Uterus (tissue), 2 donors: ENCODE results near the gene DOK3.
A peak's percentile ranks its signal among the peaks of the same experiment; 100 is the strongest.

Experiments
- CTCF ChIP-seq, 4 experiments: fragments of 200-600 bp in 2 of 4; fragments of 450-650 bp in 2 of 4; sonication (generic) in 2 of 4; IDR thresholded peaks; one replicate each; pipeline ENCODE4 v1.5.1; 2016 to 2019; ENCODE audit warnings: antibody characterized with exemption in 4 of 4, mild to moderate bottlenecking in 2 of 4, moderate library complexity in 1 of 4
- POLR2A ChIP-seq, 2 donors: fragments of 450-650 bp; IDR thresholded peaks; one replicate each; pipeline ENCODE4 v1.6.1; 2016; ENCODE audit warnings: antibody characterized with exemption in 2 of 2, mild to moderate bottlenecking in 1 of 2, moderate library complexity in 1 of 2

DNA sequence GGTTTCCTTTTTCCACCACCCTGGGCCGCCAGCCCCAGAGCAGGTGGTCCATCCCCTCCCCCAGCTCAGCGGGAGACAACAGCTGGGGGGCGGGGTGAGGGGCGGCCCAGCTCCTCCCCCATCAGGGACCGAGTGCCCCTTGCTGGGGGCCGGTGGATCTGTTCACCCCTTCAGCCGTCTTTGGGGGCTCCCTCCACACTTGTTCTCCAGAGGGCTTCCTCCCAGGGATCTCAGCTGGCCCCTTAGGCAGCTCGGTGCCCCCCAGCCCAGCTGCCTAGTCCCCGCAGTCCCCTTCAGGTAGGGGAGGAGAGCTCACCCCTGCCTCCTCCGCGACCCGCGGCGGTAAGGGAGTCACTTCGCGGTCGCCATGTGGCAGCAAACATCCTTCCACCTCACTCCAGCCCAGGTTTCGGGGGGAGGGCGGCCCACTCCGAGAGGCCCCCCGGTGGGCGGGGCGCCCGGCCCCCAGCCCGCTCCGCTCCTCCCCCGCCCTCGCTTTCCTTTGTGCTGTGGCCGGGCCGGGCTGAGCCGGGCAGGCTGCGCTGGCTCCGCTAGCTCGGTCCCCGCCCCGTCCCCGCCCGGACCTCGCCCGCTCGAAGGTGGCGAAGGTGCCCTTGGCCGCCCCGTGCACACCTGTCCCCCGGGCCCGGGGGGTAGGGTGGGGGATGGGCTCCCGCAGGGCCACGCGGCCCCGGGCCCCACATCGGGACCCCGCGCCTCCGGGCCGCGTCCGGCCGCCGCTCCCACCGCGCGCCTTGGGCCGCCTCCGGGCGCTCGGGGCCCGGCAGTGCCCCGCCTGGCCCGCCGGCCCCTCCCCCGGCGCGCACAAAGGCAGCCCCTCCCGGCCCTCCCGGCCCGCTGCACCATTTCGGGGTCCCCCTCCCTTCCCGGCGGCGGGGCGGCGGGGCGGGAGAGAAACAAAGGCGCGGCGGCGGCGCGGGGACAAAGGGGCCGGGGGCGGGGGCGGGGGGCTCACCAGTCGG lies 36.9 kb downstream of the DOK3 start:
- TF ChIP-seq CTCF (IDR thresholded peaks at IDR 0.05) (no peak), POLR2A (IDR thresholded peaks at IDR 0.05) (peak in 1 of 2 donors; percentile 18)
